K562 (cell line): ENCODE measurements around the gene DNALI1. TPM values are rescaled to one million over a fixed set of nuclear protein-coding genes. Genes with fewer than 3 reads are reported as not detected.
A peak's percentile ranks its signal among the peaks of the same experiment; 100 is the strongest.

Source experiments
- ATAC-seq: fragments of 200-7000 bp; cut with Tn5 transposase; 3 replicates; pipeline ENCODE4 v1.9.1; 2020; ENCODE audit warnings: moderate library complexity
- BruUV-seq: library from RNA; stranded (reverse); fragments of 400-500 nt; replicated peaks from 2 replicates; lab custom pipeline; 2021; lab: Mats Ljungman, UMichigan
- CTCF ChIA-PET: fragments of 300-600 bp; formaldehyde crosslinking; extraction: SDS; loops from one replicate; lab custom pipeline; 2021; ENCODE audit warnings: low intra/inter-chr PET ratio; lab: Yijun Ruan, JAX
- POLR2A ChIA-PET: fragments of 300-600, 350-650 bp; sonication (Branson Sonifier 250); formaldehyde crosslinking; extraction: SDS; loops from one replicate; lab custom pipeline; 2021; ENCODE audit warnings: antibody characterized with exemption, inconsistent platforms; lab: Yijun Ruan, JAX
- DNase-seq, 4 experiments: peaks; one replicate each; pipeline versions ENCODE4 v3.0.0 to v3.0.0-alpha.2; 2011 to 2018; ENCODE audit warnings: low spot score in 3 of 4, mixed read lengths in 3 of 4; ENCODE audit errors: extremely low read depth in 1 of 4
- FAIRE-seq: peaks from 2 replicates; lab custom pipeline; 2011; peaks lifted over from hg19 to GRCh38; lab: Jason Lieb, UNC
- H2AFZ ChIP-seq: 2 replicates; pipeline ENCODE4 v1.6.0; 2011; ENCODE audit warnings: low read depth, low read length, control low read depth, inconsistent platforms
- H3K27ac ChIP-seq: fragments of 200-600 bp; 3 replicates; pipeline ENCODE4 v1.8.0; 2011; ENCODE audit warnings: low read depth, mild to moderate bottlenecking, control low read depth, inconsistent platforms, low read length, moderate library complexity, mixed read lengths; ENCODE audit errors: extremely low read depth
- H3K27me3 ChIP-seq, 2 experiments: fragments of 300-600 bp in 1 of 2; 2 replicates in 1 of 2; 3 replicates in 1 of 2; pipeline versions ENCODE4 v1.6.0 to v1.8.0; 2011; ENCODE audit warnings: inconsistent platforms in 2 of 2, low read length in 2 of 2, mild to moderate bottlenecking in 1 of 2, mixed read lengths in 1 of 2, moderate library complexity in 1 of 2; ENCODE audit not compliant: control insufficient read depth in 2 of 2, insufficient read depth in 2 of 2
- H3K36me3 ChIP-seq: fragments of 300-600 bp; 3 replicates; pipeline ENCODE4 v1.8.0; 2011; ENCODE audit warnings: mild to moderate bottlenecking, low read length, inconsistent platforms; ENCODE audit not compliant: control insufficient read depth, insufficient read depth
- H3K4me1 ChIP-seq, 2 experiments: fragments of 200-600 bp in 1 of 2; replicated peaks in 1 of 2; 2 replicates in 1 of 2; 3 replicates in 1 of 2; pipeline versions ENCODE4 v1.5.1 to v1.8.0; 2011; ENCODE audit warnings: inconsistent platforms in 2 of 2, low read length in 2 of 2, mild to moderate bottlenecking in 1 of 2, mixed read lengths in 1 of 2, moderate library complexity in 1 of 2; ENCODE audit not compliant: control insufficient read depth in 2 of 2, insufficient read depth in 2 of 2
- H3K4me2 ChIP-seq: 2 replicates; pipeline ENCODE4 v1.6.1; 2011; ENCODE audit warnings: low read length, control low read depth, inconsistent platforms, mixed read lengths; ENCODE audit not compliant: insufficient read depth
- H3K4me3 ChIP-seq: fragments of 200-600 bp; sonication (generic), shearing (Covaris generic); 2 replicates; pipeline ENCODE4 v1.5.1; 2016; ENCODE audit warnings: control low read depth, inconsistent platforms
- H3K79me2 ChIP-seq: fragments of 200-600 bp; 3 replicates; pipeline ENCODE4 v1.8.0; 2011; ENCODE audit warnings: low read length, inconsistent platforms; ENCODE audit not compliant: control insufficient read depth, insufficient read depth
- H3K9ac ChIP-seq, 2 experiments: 2 replicates each; pipeline versions ENCODE4 v1.6.0 to v1.6.1; 2011; ENCODE audit warnings: low read depth in 2 of 2, low read length in 2 of 2, control low read depth in 1 of 2, inconsistent platforms in 1 of 2, mild to moderate bottlenecking in 1 of 2, mixed read lengths in 1 of 2; ENCODE audit not compliant: insufficient read depth in 1 of 2
- H3K9me1 ChIP-seq: one replicate; pipeline ENCODE4 v1.6.0; 2011; ENCODE audit warnings: inconsistent platforms, mild to moderate bottlenecking, low read length, moderate library complexity; ENCODE audit not compliant: control insufficient read depth, insufficient read depth
- H3K9me3 ChIP-seq: replicated peaks from 2 replicates; pipeline ENCODE4 v1.5.1; 2011; ENCODE audit warnings: low read depth, low read length, inconsistent platforms; ENCODE audit not compliant: control insufficient read depth, insufficient read depth
- H4K20me1 ChIP-seq: replicated peaks from 2 replicates; pipeline ENCODE4 v1.6.1; 2011; ENCODE audit warnings: low read length, inconsistent platforms, mixed read lengths; ENCODE audit not compliant: control insufficient read depth, insufficient read depth
- CTCF ChIP-seq, 3 experiments: IDR thresholded peaks in 2 of 3; conservative IDR thresholded peaks in 1 of 3; 2 replicates each; pipeline ENCODE4 v1.5.1; 2011 to 2012; ENCODE audit warnings: low read length in 3 of 3, mild to moderate bottlenecking in 3 of 3, control low read depth in 2 of 3, improper control_type of control experiment in 1 of 3, inconsistent platforms in 1 of 3, low read depth in 1 of 3, mixed read lengths in 1 of 3, moderate library complexity in 1 of 3; ENCODE audit not compliant: insufficient read depth in 2 of 3
- NFE2 ChIP-seq: IDR thresholded peaks from 2 replicates; pipeline ENCODE4 v1.6.1; 2014; ENCODE audit warnings: antibody characterized with exemption, low read depth
- RAD21 ChIP-seq, 2 experiments: fragments of 250-450 bp in 1 of 2; fragments of 450-650 bp in 1 of 2; sonication (Bioruptor Pico) in 1 of 2; formaldehyde crosslinking in 1 of 2; IDR thresholded peaks in 1 of 2; conservative IDR thresholded peaks in 1 of 2; 2 replicates each; pipeline versions ENCODE4 v1.4.0 to v1.8.0; 2020 to 2022; ENCODE audit warnings: mild to moderate bottlenecking in 2 of 2, moderate library complexity in 1 of 2
- SMARCE1 ChIP-seq: fragments of 450-650 bp; IDR thresholded peaks from 2 replicates; pipeline ENCODE4 v1.7.1; 2016; ENCODE audit warnings: mild to moderate bottlenecking
- WGBS: fragments of 100-300 bp; shearing (Covaris generic); methylation state at CpG from one replicate; pipeline ENCODE4 v1.1.6; 2016; ENCODE audit warnings: low coverage, mixed read lengths; ENCODE audit not compliant: insufficient coverage; ENCODE audit errors: missing lambda C conversion rate; 5-methylcytosine and 5-hydroxymethylcytosine counted together
- in situ Hi-C: fragments of 300-500 bp; cut with MboI; formaldehyde crosslinking; loops from 4 replicates; pipeline ENCODE4 v1.15.0; 2018; ENCODE audit warnings: inconsistent platforms, mixed read lengths
- intact Hi-C: fragments of 100-400 bp; cut with micrococcal nuclease; formaldehyde crosslinking; loops from 2 replicates; pipeline ENCODE4 v1.14.2; 2022
- polyA plus RNA-seq, 8 experiments: library from polyadenylated mRNA; depleted of rRNA in 4 of 8; stranded (reverse) in 5 of 8; unstranded in 3 of 8; fragments of >200 nt; fragmentation: Nextera tagmentation in 2 of 8; fragmentation: Illumina TruSeq in 1 of 8; extraction: Ambion mirVana in 2 of 8; extraction: Trizol in 1 of 8; gene quantifications; 2 replicates each; pipeline versions ENCODE4 v1.2.1 to v1.2.3, GENCODE V29; 2011 to 2014; ENCODE audit warnings: inconsistent platforms in 1 of 8, missing spikeins in 1 of 8
- total RNA-seq, 7 experiments: library from RNA; depleted of rRNA in 6 of 7; stranded (reverse); fragments of >200 nt in 6 of 7; fragmentation: Illumina TruSeq in 2 of 7; extraction: Trizol in 2 of 7; gene quantifications; 2 replicates each; pipeline versions ENCODE4 v1.2.1 to v1.2.3, GENCODE V29; 2011 to 2021; ENCODE audit warnings: low replicate concordance in 1 of 7

DNALI1 gene
- total and polyA plus RNA-seq, 9 of the 15 experiments (the other 6 are each of a cell fraction or from before 2014, with no cell fraction given): 0.87 to 5.6 (median 1.2) TPM

GRCh38 chr1:37605061-37605650 is 48.4 kb downstream of the DNALI1 start:
- 3% methylated on average over 12 of the region's 12 CpGs for WGBS
- no peak for FAIRE-seq
- POLR2A ChIA-PET: interaction anchor here (0.7 to 1.3 kb wide), 2 partner anchors 9 to 21 kb away, joined by 3 to 4 read pairs; partner anchors contain the start of gene GNL2

More at GRCh38 chr1:37605061-37605650, 48.4 kb downstream of the DNALI1 start:
- no peak overlapping the region for H3K4me2 ChIP-seq
- BruUV-seq: no TSS peak
- CTCF ChIA-PET: interaction anchor here (1.0 kb wide), 1 partner anchor 77 kb away, joined by 3 read pairs; no protein-coding TSS in a partner anchor
- TF ChIP-seq NFE2: no peak
- 0 out of 4 replicates have a peak, but pooled peaks of 1 of the 2 experiments have one; percentile 8 for TF ChIP-seq RAD21 (CRISPR knock-in tag; conservative IDR thresholded peaks at IDR 0.05 in 1 of 2, IDR thresholded peaks at IDR 0.05 in 1 of 2)
- peak in 2 of 3 experiments; percentile 17 to 27; a peak in 2 of 6 replicates for TF ChIP-seq CTCF (IDR thresholded peaks at IDR 0.05 in 2 of 3, conservative IDR thresholded peaks at IDR 0.05 in 1 of 3; ENCODE audit: insufficient read depth in 2 of 3, low read depth in 1 of 3, low read length in 3 of 3)
- no peak for TF ChIP-seq SMARCE1
- no peak overlapping the region for H3K27ac ChIP-seq
- no peak overlapping the region for H3K4me3 ChIP-seq
- H4K20me1 ChIP-seq: 0 out of 2 replicates have a peak, but pooled peaks cover 5% of the 10 kb centered on the region
- no peaks in the 10 kb centered on the region for H3K36me3 ChIP-seq
- in situ Hi-C loops (loop anchor here (5.0 kb wide), 1 partner anchor 77 kb away; no protein-coding TSS in a partner anchor), intact Hi-C loops (loop anchor here (10.0 kb wide), 2 partner anchors 150 to 160 kb away; partner anchors contain the start of gene EPHA10)
- H3K27me3 ChIP-seq: peaks cover 60 to 68% of the 10 kb centered on the region in 2 experiments
- no peak overlapping the region for H3K9ac ChIP-seq
- no peak overlapping the region for H2AFZ ChIP-seq
- DNase-seq (peak in 3 of 4 experiments; percentile 32 to 41 (median 36)), ATAC-seq (peak; percentile 79)
- peaks cover 0 to 4% of the 10 kb centered on the region in 2 experiments; a peak in 2 of 5 replicates for H3K4me1 ChIP-seq
- no peaks in the 10 kb centered on the region for H3K9me1 ChIP-seq
- H3K9me3 ChIP-seq: no peaks in the 10 kb centered on the region
- no peaks in the 10 kb centered on the region for H3K79me2 ChIP-seq
